ENCODE measurements around the gene PRKAR1B.

- no peak for TF ChIP-seq EP300 (IDR thresholded peaks at IDR 0.05)
- no peak for TF ChIP-seq POLR2A (IDR thresholded peaks at IDR 0.05)
- TF ChIP-seq, protein P1, sequence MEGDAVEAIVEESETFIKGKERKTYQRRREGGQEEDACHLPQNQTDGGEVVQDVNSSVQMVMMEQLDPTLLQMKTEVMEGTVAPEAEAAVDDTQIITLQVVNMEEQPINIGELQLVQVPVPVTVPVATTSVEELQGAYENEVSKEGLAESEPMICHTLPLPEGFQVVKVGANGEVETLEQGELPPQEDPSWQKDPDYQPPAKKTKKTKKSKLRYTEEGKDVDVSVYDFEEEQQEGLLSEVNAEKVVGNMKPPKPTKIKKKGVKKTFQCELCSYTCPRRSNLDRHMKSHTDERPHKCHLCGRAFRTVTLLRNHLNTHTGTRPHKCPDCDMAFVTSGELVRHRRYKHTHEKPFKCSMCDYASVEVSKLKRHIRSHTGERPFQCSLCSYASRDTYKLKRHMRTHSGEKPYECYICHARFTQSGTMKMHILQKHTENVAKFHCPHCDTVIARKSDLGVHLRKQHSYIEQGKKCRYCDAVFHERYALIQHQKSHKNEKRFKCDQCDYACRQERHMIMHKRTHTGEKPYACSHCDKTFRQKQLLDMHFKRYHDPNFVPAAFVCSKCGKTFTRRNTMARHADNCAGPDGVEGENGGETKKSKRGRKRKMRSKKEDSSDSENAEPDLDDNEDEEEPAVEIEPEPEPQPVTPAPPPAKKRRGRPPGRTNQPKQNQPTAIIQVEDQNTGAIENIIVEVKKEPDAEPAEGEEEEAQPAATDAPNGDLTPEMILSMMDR (IDR thresholded peaks at IDR 0.05), result no peak
- TF ChIP-seq POLR2AphosphoS5 (IDR thresholded peaks at IDR 0.05), result no peak
These were observed 213.4 kb downstream of the PRKAR1B start for GRCh38 chr7:513521-514166.

Data from stomach (tissue), 4 donors.